Panc1 (cell line): Measurements from ENCODE around the gene ITPR3.

ENCODE experiments used
- TF ChIP-seq, protein P1 (sequence below): fragments of 450-650 bp; IDR thresholded peaks from 2 replicates; pipeline ENCODE4 v1.5.1; 2017; ENCODE audit warnings: mild to moderate bottlenecking
- TF ChIP-seq, protein P2 (sequence below), 2 experiments: IDR thresholded peaks; 2 replicates each; pipeline ENCODE4 v1.6.1; 2011 to 2012; ENCODE audit warnings: low read depth in 2 of 2, control low read depth in 1 of 2, low read length in 1 of 2, mild to moderate bottlenecking in 1 of 2, moderate library complexity in 1 of 2; ENCODE audit not compliant: insufficient read depth in 1 of 2

DNA sequence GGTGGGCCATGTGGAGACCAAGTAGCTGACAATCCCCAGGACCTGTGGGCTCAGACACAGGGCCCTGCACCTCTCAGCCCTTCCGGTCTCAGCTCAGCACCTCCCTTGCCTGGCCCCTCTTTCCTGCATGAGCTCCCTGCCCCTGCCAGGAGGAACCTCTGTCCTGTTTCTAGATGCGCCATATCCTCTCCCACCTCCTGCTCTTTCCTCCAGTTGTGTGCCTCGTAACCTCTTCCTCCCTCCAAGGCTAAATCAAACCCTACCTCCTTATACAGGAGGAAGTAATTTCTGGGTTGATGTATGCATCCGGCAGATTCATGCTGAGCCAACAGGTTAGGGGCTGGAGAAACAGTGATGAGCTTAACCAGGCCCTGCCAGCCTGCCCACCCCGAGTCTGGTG, 30.9 kb downstream of the ITPR3 start:
- TF ChIP-seq, protein P1, sequence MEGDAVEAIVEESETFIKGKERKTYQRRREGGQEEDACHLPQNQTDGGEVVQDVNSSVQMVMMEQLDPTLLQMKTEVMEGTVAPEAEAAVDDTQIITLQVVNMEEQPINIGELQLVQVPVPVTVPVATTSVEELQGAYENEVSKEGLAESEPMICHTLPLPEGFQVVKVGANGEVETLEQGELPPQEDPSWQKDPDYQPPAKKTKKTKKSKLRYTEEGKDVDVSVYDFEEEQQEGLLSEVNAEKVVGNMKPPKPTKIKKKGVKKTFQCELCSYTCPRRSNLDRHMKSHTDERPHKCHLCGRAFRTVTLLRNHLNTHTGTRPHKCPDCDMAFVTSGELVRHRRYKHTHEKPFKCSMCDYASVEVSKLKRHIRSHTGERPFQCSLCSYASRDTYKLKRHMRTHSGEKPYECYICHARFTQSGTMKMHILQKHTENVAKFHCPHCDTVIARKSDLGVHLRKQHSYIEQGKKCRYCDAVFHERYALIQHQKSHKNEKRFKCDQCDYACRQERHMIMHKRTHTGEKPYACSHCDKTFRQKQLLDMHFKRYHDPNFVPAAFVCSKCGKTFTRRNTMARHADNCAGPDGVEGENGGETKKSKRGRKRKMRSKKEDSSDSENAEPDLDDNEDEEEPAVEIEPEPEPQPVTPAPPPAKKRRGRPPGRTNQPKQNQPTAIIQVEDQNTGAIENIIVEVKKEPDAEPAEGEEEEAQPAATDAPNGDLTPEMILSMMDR, result no peak
- TF ChIP-seq, protein P2, sequence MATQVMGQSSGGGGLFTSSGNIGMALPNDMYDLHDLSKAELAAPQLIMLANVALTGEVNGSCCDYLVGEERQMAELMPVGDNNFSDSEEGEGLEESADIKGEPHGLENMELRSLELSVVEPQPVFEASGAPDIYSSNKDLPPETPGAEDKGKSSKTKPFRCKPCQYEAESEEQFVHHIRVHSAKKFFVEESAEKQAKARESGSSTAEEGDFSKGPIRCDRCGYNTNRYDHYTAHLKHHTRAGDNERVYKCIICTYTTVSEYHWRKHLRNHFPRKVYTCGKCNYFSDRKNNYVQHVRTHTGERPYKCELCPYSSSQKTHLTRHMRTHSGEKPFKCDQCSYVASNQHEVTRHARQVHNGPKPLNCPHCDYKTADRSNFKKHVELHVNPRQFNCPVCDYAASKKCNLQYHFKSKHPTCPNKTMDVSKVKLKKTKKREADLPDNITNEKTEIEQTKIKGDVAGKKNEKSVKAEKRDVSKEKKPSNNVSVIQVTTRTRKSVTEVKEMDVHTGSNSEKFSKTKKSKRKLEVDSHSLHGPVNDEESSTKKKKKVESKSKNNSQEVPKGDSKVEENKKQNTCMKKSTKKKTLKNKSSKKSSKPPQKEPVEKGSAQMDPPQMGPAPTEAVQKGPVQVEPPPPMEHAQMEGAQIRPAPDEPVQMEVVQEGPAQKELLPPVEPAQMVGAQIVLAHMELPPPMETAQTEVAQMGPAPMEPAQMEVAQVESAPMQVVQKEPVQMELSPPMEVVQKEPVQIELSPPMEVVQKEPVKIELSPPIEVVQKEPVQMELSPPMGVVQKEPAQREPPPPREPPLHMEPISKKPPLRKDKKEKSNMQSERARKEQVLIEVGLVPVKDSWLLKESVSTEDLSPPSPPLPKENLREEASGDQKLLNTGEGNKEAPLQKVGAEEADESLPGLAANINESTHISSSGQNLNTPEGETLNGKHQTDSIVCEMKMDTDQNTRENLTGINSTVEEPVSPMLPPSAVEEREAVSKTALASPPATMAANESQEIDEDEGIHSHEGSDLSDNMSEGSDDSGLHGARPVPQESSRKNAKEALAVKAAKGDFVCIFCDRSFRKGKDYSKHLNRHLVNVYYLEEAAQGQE (IDR thresholded peaks at IDR 0.05; ENCODE audit: insufficient read depth in 1 of 2, low read depth in 2 of 2, low read length in 1 of 2), result no peak
